Cardiac muscle cell (in vitro differentiated cells and primary cell): Measurements from ENCODE around the gene LYPD6B. TPM values are rescaled to one million over a fixed set of nuclear protein-coding genes. Genes with fewer than 3 reads are reported as not detected.

Experiments
- DNase-seq, 2 donors: peaks; one replicate each; pipeline versions ENCODE4 v3.0.0 to v3.0.0-alpha.2; 2010 to 2017; ENCODE audit warnings: low read depth in 1 of 2, low spot score in 1 of 2
- H3K27ac ChIP-seq: fragments of 200-600 bp; sonication (generic); 2 replicates; pipeline ENCODE4 v1.5.1; 2016
- H3K27me3 ChIP-seq: fragments of 200-600 bp; sonication (generic); 2 replicates; pipeline ENCODE4 v1.6.0; 2016; ENCODE audit warnings: control low read depth
- H3K36me3 ChIP-seq: fragments of 200-600 bp; sonication (generic); 2 replicates; pipeline ENCODE4 v1.5.1; 2016; ENCODE audit warnings: control low read depth
- H3K4me1 ChIP-seq: fragments of 200-600 bp; sonication (generic); 2 replicates; pipeline ENCODE4 v1.8.1; 2017; ENCODE audit warnings: low read depth, mild to moderate bottlenecking, mixed run types
- H3K4me3 ChIP-seq: fragments of 200-600 bp; sonication (generic); 2 replicates; pipeline ENCODE4 v1.5.1; 2016; ENCODE audit warnings: mild to moderate bottlenecking
- H3K9me3 ChIP-seq: fragments of 200-600 bp; sonication (generic); 2 replicates; pipeline ENCODE4 v1.5.1; 2017; ENCODE audit warnings: low read depth, mild to moderate bottlenecking, control low read depth
- CTCF ChIP-seq: IDR thresholded peaks from 2 replicates; pipeline ENCODE4 v1.5.1; 2012; ENCODE audit warnings: low read depth, mild to moderate bottlenecking, low read length
- polyA plus RNA-seq: library from polyadenylated mRNA; unstranded; fragments of >200 nt; fragmentation: Nextera tagmentation; extraction: Ambion mirVana; gene quantifications from 2 replicates; pipeline ENCODE4 v1.2.1, GENCODE V29; 2016
- total RNA-seq: library from RNA; depleted of rRNA; stranded (reverse); fragments of >200 nt; gene quantifications from 2 replicates; pipeline ENCODE4 v1.2.3, GENCODE V29; 2016

Gene LYPD6B
- total and polyA plus RNA-seq, 2 experiments from 2014 or later, result 1.6 to 5.7 TPM

GRCh38 chr2:149115781-149116180, 77.3 kb downstream of the LYPD6B start:
- no peak for DNase-seq
- Histone ChIP-seq H3K27me3 (no peaks in the 10 kb centered on the region), H3K27ac (no peak overlapping the region), H3K4me1 (peaks cover 15% of the 10 kb centered on the region), H3K4me3 (no peak overlapping the region), H3K9me3 (no peaks in the 10 kb centered on the region), H3K36me3 (no peaks in the 10 kb centered on the region)
- TF ChIP-seq CTCF, result no peak

DNA sequence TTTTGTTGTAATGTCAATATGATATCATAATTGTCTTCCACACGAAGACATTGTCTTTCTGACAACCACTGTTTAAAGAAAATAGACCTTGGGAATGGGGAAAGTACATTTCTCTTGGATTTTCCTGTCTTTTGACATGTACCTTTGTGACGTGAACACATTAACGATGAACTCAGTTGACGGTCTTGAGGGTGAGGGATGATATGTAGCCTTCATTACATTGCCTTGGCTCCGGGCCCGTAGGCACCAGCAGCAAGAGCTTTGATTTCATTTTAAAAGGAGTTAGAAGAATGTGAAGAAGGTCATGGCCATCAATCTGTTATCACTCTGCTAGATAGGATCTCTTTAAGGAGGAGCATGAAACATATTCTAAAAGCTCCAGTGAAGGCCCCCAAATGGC, 80.9 kb downstream of the LYPD6B start:
- Histone ChIP-seq H3K27ac (peak overlapping the region; percentile 27), H3K9me3 (no peaks in the 10 kb centered on the region), H3K4me1 (peaks cover 11% of the 10 kb centered on the region), H3K36me3 (no peaks in the 10 kb centered on the region), H3K27me3 (no peaks in the 10 kb centered on the region), H3K4me3 (no peak overlapping the region)
- no peak for DNase-seq
- TF ChIP-seq CTCF, result no peak

GRCh38 chr2:149122516-149122915, 84.0 kb downstream of the LYPD6B start:
- TF ChIP-seq CTCF, result no peak
- peaks cover 11% of the 10 kb centered on the region for H3K4me1 ChIP-seq
- H3K27me3 ChIP-seq, result no peaks in the 10 kb centered on the region
- H3K4me3 ChIP-seq, result no peak overlapping the region
- no peak for DNase-seq
- H3K36me3 ChIP-seq, result no peaks in the 10 kb centered on the region
- H3K27ac ChIP-seq, result no peak overlapping the region
- no peaks in the 10 kb centered on the region for H3K9me3 ChIP-seq

DNA sequence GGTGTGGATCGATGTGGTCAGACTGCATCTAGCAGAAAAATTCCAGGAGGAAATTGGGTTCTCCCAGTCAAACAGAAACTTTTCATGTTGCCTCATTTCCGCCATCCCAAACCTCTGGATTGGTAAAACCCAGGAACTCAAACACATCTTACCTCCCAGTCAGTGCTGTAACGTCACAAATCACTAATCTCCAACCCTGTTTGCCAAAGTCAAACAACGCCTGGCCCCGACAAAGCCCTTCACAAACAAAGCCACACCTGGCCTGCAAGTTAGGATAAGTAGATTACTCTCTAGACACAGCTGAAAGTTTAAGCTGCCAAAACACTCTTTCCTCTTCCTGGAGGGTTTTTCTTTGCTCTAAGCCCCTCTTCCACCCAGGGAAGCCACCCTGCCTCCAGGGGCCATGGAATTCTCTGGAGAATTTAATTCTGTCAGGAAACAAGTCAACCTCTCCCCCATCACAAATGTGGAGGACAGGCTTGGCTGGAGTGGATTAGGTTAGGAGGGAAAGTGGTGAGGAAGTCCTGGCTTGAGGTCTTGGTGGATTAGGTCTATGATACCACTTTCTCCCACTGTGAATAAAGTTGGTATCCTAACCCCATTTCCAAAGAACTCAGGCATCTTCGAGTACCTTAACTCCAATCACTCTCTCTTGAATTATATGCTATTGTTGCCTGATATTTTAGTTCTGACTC, 86.7 kb downstream of the LYPD6B start:
- Histone ChIP-seq H3K4me3 (no peak overlapping the region), H3K36me3 (no peaks in the 10 kb centered on the region), H3K4me1 (no peaks in the 10 kb centered on the region), H3K27ac (no peak overlapping the region), H3K27me3 (no peaks in the 10 kb centered on the region), H3K9me3 (no peaks in the 10 kb centered on the region)
- TF ChIP-seq CTCF, result no peak
- DNase-seq, result no peak

GRCh38 chr2:149129433-149129832, 90.9 kb downstream of the LYPD6B start:
- no peaks in the 10 kb centered on the region for H3K4me1 ChIP-seq
- no peaks in the 10 kb centered on the region for H3K36me3 ChIP-seq
- H3K27me3 ChIP-seq, result no peaks in the 10 kb centered on the region
- no peak for TF ChIP-seq CTCF
- peak in 1 of 2 donors; percentile 30 for DNase-seq
- H3K4me3 ChIP-seq, result no peak overlapping the region
- no peaks in the 10 kb centered on the region for H3K9me3 ChIP-seq
- H3K27ac ChIP-seq, result no peak overlapping the region
